Activated CD4-positive, CD25-positive, alpha-beta regulatory T cell treated with anti-CD3 and anti-CD28 coated beads, Interleukin-2, amount 50 U/mL, for 16 hours (primary cell): ENCODE results near the gene TMEM14C.

Experiments used
- DNase-seq: peaks from one replicate; pipeline ENCODE4 v3.0.0-alpha.2; 2020; ENCODE audit warnings: low read depth, low spot score

The TMEM14C gene

DNA sequence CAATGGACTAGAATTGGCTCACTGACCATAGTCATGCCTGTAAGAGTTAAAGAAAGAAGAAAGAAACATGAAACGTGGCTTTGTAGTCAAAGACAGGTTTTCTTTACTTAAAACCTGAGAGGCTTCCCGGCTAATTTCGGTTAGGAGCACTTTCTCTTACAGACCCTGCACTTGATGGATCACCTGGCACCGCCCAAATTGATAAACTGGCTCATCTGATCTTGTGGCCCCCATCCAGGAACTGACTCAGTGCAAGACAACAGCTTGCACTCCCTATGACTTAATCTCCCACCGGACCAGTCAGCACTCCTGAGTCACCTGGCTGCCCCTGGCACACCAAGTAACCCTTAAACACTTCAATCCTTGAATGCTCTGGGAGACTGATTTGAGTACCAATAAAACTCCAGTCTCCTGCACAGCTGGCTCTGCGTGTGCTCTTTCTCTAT, 37.0 kb downstream of the TMEM14C start:
- no peak for DNase-seq

DNA sequence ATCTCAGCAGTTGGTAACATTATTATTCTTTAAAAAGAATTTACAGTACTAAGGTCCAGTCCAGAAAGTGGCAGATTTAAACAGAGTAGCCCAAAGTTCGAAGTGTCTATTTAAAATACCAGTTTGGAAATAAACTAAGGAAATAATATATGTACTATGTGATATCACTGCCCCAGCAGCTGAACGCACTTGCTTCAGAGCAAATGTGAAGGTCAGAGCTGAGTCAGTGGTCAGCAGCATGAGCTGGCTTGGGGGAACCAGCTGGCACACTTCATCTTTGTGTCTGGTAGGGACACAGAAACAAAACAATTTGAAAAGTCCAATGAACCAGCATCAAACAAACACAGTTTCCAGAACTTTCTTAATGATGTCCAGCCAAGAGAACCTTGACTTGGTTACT, 40.1 kb downstream of the TMEM14C start:
- no peak for DNase-seq

GRCh38 chr6:10769419-10769818, 46.5 kb downstream of the TMEM14C start:
- DNase-seq = no peak

- no peak for DNase-seq
These were observed 48.6 kb downstream of the TMEM14C start for GRCh38 chr6:10771371-10771894.

- no peak for DNase-seq
These were observed 55.4 kb downstream of the TMEM14C start for GRCh38 chr6:10778230-10778629.

- DNase-seq = no peak
These were observed 56.2 kb downstream of the TMEM14C start for GRCh38 chr6:10779076-10779475.
